ENCODE data around the gene DGAT2. TPM values are rescaled to one million over a fixed set of nuclear protein-coding genes. Genes with fewer than 3 reads are reported as not detected.

DGAT2 gene
- total RNA-seq, 1 donor from 2014 or later: 1.7 TPM

DNA sequence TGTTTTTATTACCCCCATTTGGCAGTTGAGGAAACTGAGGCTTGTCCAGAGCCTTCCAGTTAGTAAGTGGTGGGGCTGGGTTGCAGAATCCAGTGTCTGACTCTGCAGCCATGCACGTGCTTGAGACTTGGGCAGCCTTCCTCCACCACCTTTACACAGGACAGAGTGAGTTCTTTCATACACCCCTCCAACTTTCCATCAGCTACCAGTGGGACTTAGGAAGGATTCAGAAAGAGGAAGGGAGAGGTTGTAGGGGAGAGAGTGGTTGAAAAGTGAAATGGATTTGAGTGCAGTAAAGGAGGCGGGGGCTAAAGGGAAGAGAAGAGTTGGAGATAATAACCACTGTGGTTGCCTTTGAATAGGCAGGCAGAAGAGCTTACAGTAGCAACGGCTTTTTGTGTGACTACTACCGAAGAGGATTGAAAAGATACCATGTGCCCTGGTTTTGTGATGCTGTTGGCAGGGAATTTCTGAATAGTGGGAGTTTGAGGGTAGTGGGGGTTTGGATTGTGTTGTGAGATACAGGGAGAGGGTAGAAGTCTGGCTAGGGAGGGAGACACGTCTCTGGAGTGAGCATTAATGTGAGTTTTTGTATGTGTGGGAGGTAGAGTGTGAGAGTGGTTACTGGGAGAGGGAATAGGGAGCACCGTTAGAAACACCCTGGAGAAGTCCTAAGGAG lies 48.1 kb downstream of the DGAT2 start:
- H3K4me2 ChIP-seq: peak overlapping the region; percentile 94
- H3K27ac ChIP-seq: no peak overlapping the region
- H3K9me3 ChIP-seq (ENCODE audit: low read depth): no peaks in the 10 kb centered on the region
- no peaks in the 10 kb centered on the region for H3K9me3 Mint-ChIP-seq
- no peaks in the 10 kb centered on the region for H3K36me3 ChIP-seq
- H4K20me1 ChIP-seq (ENCODE audit: low read depth): peaks cover 13% of the 10 kb centered on the region
- peaks cover 7% of the 10 kb centered on the region for H3F3A ChIP-seq (ENCODE audit: low read depth)
- H3K4me1 ChIP-seq: peaks cover 17% of the 10 kb centered on the region
- no peak overlapping the region for H3K27ac Mint-ChIP-seq
- peaks cover 59% of the 10 kb centered on the region for H3K79me2 ChIP-seq (ENCODE audit: low read depth)
- H3K4me3 ChIP-seq: peak overlapping the region; percentile 77
- H3K4me1 Mint-ChIP-seq: peaks cover 17% of the 10 kb centered on the region
- no peaks in the 10 kb centered on the region for H3K27me3 ChIP-seq
- peak overlapping the region; percentile 64 for H3K9ac ChIP-seq
- no peak overlapping the region for H3K4me3 Mint-ChIP-seq
- peaks cover 2% of the 10 kb centered on the region for H3K36me3 Mint-ChIP-seq
- no peaks in the 10 kb centered on the region for H3K27me3 Mint-ChIP-seq (ENCODE audit: insufficient read depth, low read depth)
- TF ChIP-seq, protein P1, sequence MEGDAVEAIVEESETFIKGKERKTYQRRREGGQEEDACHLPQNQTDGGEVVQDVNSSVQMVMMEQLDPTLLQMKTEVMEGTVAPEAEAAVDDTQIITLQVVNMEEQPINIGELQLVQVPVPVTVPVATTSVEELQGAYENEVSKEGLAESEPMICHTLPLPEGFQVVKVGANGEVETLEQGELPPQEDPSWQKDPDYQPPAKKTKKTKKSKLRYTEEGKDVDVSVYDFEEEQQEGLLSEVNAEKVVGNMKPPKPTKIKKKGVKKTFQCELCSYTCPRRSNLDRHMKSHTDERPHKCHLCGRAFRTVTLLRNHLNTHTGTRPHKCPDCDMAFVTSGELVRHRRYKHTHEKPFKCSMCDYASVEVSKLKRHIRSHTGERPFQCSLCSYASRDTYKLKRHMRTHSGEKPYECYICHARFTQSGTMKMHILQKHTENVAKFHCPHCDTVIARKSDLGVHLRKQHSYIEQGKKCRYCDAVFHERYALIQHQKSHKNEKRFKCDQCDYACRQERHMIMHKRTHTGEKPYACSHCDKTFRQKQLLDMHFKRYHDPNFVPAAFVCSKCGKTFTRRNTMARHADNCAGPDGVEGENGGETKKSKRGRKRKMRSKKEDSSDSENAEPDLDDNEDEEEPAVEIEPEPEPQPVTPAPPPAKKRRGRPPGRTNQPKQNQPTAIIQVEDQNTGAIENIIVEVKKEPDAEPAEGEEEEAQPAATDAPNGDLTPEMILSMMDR (IDR thresholded peaks at IDR 0.05): no peak
- no peak for TF ChIP-seq EZH2phosphoT487 (IDR thresholded peaks at IDR 0.05)
- no peak for TF ChIP-seq EZH2 (IDR thresholded peaks at IDR 0.05)
- no peak for DNase-seq (ENCODE audit: low spot score)
- H2AFZ ChIP-seq (replicated peaks): peak overlapping the region; percentile 28

DNA sequence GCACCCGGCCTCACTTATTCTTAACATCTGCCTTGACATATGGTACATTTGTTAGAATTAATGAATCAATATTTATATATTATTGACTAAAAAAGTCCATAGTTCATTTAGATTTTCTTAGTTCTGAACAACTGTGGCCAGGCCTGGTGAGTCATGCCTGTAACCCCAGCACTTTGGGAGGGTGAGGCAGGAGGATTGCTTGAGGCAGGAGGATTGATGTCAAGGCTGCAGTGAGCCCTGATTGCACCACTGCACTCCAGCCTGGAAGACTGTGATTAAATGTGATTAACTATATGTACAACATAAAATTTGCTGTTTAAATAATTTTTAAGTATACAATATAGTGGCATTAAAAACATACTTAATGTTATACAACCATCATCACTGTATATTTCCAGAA lies 52.1 kb downstream of the DGAT2 start:
- Histone ChIP-seq H3K9me3 (ENCODE audit: low read depth) (no peaks in the 10 kb centered on the region), H2AFZ (replicated peaks) (no peak overlapping the region), H3F3A (ENCODE audit: low read depth) (peaks cover 1% of the 10 kb centered on the region), H3K4me1 (peaks cover 13% of the 10 kb centered on the region), H3K9ac (no peak overlapping the region), H3K27ac (no peak overlapping the region), H4K20me1 (ENCODE audit: low read depth) (peaks cover 13% of the 10 kb centered on the region), H3K4me2 (no peak overlapping the region), H3K27me3 (no peaks in the 10 kb centered on the region), H3K36me3 (no peaks in the 10 kb centered on the region), H3K4me3 (no peak overlapping the region), H3K79me2 (ENCODE audit: low read depth) (peaks cover 81% of the 10 kb centered on the region)
- Mint-ChIP-seq H3K36me3 (peaks cover 8% of the 10 kb centered on the region), H3K9me3 (no peaks in the 10 kb centered on the region), H3K27me3 (ENCODE audit: insufficient read depth, low read depth) (no peaks in the 10 kb centered on the region), H3K4me3 (no peak overlapping the region), H3K4me1 (peaks cover 3% of the 10 kb centered on the region), H3K27ac (no peak overlapping the region)
- no peak for TF ChIP-seq EZH2phosphoT487 (IDR thresholded peaks at IDR 0.05)
- no peak for DNase-seq (ENCODE audit: low spot score)

DNA sequence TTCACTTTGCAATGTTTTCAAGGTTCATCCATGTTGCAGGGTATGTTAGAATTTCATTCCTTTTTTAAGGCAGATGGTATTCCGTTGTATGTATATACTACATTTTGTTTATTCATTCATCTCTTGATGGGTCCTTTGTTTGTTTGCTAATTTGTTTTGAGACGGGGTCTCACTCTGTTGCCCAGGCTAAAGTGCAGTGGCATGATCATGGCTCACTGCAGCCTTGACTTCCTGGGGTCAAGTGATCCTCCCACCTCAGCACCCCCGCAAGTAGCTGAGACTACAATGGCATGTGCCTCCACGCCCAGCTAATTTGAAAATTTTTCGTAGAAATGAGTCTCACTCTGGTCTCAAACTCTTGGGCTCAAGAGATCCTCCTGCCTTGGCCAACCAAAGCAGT lies 52.6 kb downstream of the DGAT2 start:
- TF ChIP-seq, protein P1 (IDR thresholded peaks at IDR 0.05): no peak
- TF ChIP-seq EZH2 (IDR thresholded peaks at IDR 0.05): no peak
- peaks cover 3% of the 10 kb centered on the region for H3K4me1 Mint-ChIP-seq
- no peak overlapping the region for H3K27ac ChIP-seq
- H3K27me3 Mint-ChIP-seq (ENCODE audit: insufficient read depth, low read depth): no peaks in the 10 kb centered on the region
- no peak overlapping the region for H3K4me3 Mint-ChIP-seq
- H2AFZ ChIP-seq (replicated peaks): no peak overlapping the region
- no peak for DNase-seq (ENCODE audit: low spot score)
- H3F3A ChIP-seq (ENCODE audit: low read depth): no peaks in the 10 kb centered on the region
- no peaks in the 10 kb centered on the region for H3K36me3 ChIP-seq
- peaks cover 76% of the 10 kb centered on the region for H3K79me2 ChIP-seq (ENCODE audit: low read depth)
- peaks cover 10% of the 10 kb centered on the region for H4K20me1 ChIP-seq (ENCODE audit: low read depth)
- H3K27ac Mint-ChIP-seq: no peak overlapping the region
- H3K36me3 Mint-ChIP-seq: peaks cover 9% of the 10 kb centered on the region
- no peak overlapping the region for H3K9ac ChIP-seq
- H3K4me3 ChIP-seq: no peak overlapping the region
- H3K4me2 ChIP-seq: no peak overlapping the region
- H3K9me3 ChIP-seq (ENCODE audit: low read depth): no peaks in the 10 kb centered on the region
- peaks cover 11% of the 10 kb centered on the region for H3K4me1 ChIP-seq
- no peaks in the 10 kb centered on the region for H3K9me3 Mint-ChIP-seq
- H3K27me3 ChIP-seq: no peaks in the 10 kb centered on the region

DNA sequence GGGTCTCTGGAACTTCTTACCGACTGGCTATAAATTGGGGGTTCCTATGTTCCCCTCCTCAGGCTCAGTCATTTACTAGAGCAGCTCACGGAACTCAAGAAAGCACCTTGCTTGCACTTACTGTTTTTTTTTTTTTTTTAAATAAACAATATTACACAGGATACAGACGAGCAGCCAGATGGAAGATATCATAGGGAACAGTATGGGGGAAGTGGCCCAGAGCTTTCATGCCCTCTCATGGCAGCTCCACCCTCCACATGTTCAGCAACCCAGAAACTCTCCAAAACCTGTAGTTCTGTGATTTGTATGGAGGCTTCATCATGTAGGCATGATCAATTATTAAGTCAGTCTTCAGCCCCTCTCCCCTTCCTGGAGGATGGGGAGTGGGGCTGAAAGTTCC lies 54.0 kb downstream of the DGAT2 start:
- H3K4me1 Mint-ChIP-seq: peaks cover 9% of the 10 kb centered on the region
- no peak overlapping the region for H3K9ac ChIP-seq
- H3K36me3 Mint-ChIP-seq: peaks cover 9% of the 10 kb centered on the region
- H3K27ac Mint-ChIP-seq: no peak overlapping the region
- no peak overlapping the region for H3K4me2 ChIP-seq
- peaks cover 7% of the 10 kb centered on the region for H4K20me1 ChIP-seq (ENCODE audit: low read depth)
- H3K36me3 ChIP-seq: no peaks in the 10 kb centered on the region
- H3K27ac ChIP-seq: no peak overlapping the region
- no peak for DNase-seq (ENCODE audit: low spot score)
- TF ChIP-seq EZH2phosphoT487 (IDR thresholded peaks at IDR 0.05) (no peak), EZH2 (IDR thresholded peaks at IDR 0.05) (no peak)
- TF ChIP-seq, protein P1 (IDR thresholded peaks at IDR 0.05): no peak
- H3K79me2 ChIP-seq (ENCODE audit: low read depth): peaks cover 69% of the 10 kb centered on the region
- H2AFZ ChIP-seq (replicated peaks): no peak overlapping the region
- H3K27me3 ChIP-seq: no peaks in the 10 kb centered on the region
- H3F3A ChIP-seq (ENCODE audit: low read depth): no peaks in the 10 kb centered on the region
- no peaks in the 10 kb centered on the region for H3K9me3 Mint-ChIP-seq
- H3K9me3 ChIP-seq (ENCODE audit: low read depth): no peaks in the 10 kb centered on the region
- H3K4me3 Mint-ChIP-seq: no peak overlapping the region
- no peaks in the 10 kb centered on the region for H3K4me1 ChIP-seq
- no peak overlapping the region for H3K4me3 ChIP-seq
- H3K27me3 Mint-ChIP-seq (ENCODE audit: insufficient read depth, low read depth): no peaks in the 10 kb centered on the region

All from neural progenitor cell (in vitro differentiated cells).